OCI-LY7 (cell line): ENCODE data around the gene DDX54. TPM values are rescaled to one million over a fixed set of nuclear protein-coding genes. Genes with fewer than 3 reads are reported as not detected.

Experiments used
- BruUV-seq: library from RNA; stranded (reverse); fragments of 400-500 nt; replicated peaks from 2 replicates; lab custom pipeline; 2021; lab: Mats Ljungman, UMichigan
- CTCF ChIA-PET: fragments of 300-600 bp; sonication (Branson Sonifier 250); formaldehyde crosslinking; loops from one replicate; lab custom pipeline; 2022; ENCODE audit warnings: antibody characterized with exemption; ENCODE audit not compliant: unreplicated experiment; lab: Charles Lee
- POLR2A ChIA-PET: fragments of 300-600 bp; sonication (Branson Sonifier 250); formaldehyde crosslinking; loops from one replicate; lab custom pipeline; 2022; ENCODE audit warnings: antibody characterized with exemption; lab: Charles Lee
- DNase-seq: peaks from one replicate; pipeline ENCODE4 v3.0.0-alpha.2; 2015; ENCODE audit warnings: low spot score
- H2AFZ ChIP-seq: fragments of 200-600 bp; sonication (generic), shearing (Covaris generic); 2 replicates; pipeline ENCODE4 v1.6.1; 2014; ENCODE audit warnings: mild to moderate bottlenecking, antibody characterized with exemption, low read length, moderate library complexity
- H3K27ac ChIP-seq: fragments of 200-600 bp; sonication (generic); 2 replicates; pipeline ENCODE4 v1.5.1; 2014; ENCODE audit warnings: mixed run types, low read depth, mild to moderate bottlenecking, moderate library complexity, low read length, inconsistent platforms; ENCODE audit not compliant: poor library complexity, severe bottlenecking
- H3K36me3 ChIP-seq: fragments of 200-600 bp; sonication (generic); 2 replicates; pipeline ENCODE4 v1.6.1; 2014; ENCODE audit warnings: mild to moderate bottlenecking, antibody characterized with exemption, low read length, moderate library complexity, mixed read lengths; ENCODE audit not compliant: insufficient read depth
- H3K4me1 ChIP-seq: fragments of 200-600 bp; sonication (generic); 2 replicates; pipeline ENCODE4 v1.5.1; 2014; ENCODE audit warnings: mild to moderate bottlenecking, low read length; ENCODE audit not compliant: insufficient read depth, poor library complexity, severe bottlenecking
- H3K4me2 ChIP-seq: fragments of 200-600 bp; sonication (generic); 2 replicates; pipeline ENCODE4 v1.6.1; 2014; ENCODE audit warnings: mild to moderate bottlenecking, low read length
- H3K4me3 ChIP-seq: fragments of 200-600 bp; sonication (generic); 2 replicates; pipeline ENCODE4 v1.5.1; 2014; ENCODE audit warnings: mild to moderate bottlenecking, low read depth, low read length; ENCODE audit not compliant: poor library complexity, severe bottlenecking
- H3K79me2 ChIP-seq: fragments of 200-600 bp; sonication (generic); 2 replicates; pipeline ENCODE4 v1.6.1; 2016; ENCODE audit warnings: low read depth, mild to moderate bottlenecking, low read length, moderate library complexity, mixed read lengths; ENCODE audit not compliant: insufficient read depth
- H3K9me2 ChIP-seq: fragments of 200-600 bp; sonication (generic); 2 replicates; pipeline ENCODE4 v1.6.1; 2016; ENCODE audit warnings: mild to moderate bottlenecking, low read length, mixed read lengths; ENCODE audit not compliant: insufficient read depth
- H3K9me3 ChIP-seq: fragments of 200-600 bp; sonication (generic); 2 replicates; pipeline ENCODE4 v1.6.1; 2014; ENCODE audit warnings: mild to moderate bottlenecking, mixed run types, low read length, mixed read lengths
- H4K20me1 ChIP-seq: fragments of 200-600 bp; sonication (generic); 2 replicates; pipeline ENCODE4 v1.6.1; 2014; ENCODE audit warnings: mild to moderate bottlenecking, antibody characterized with exemption, low read length, moderate library complexity, mixed read lengths; ENCODE audit not compliant: insufficient read depth
- CTCF ChIP-seq: fragments of 200-600 bp; sonication (generic); conservative IDR thresholded peaks from 2 replicates; pipeline ENCODE4 v1.5.1; 2014; ENCODE audit warnings: mild to moderate bottlenecking, antibody characterized with exemption, low read length, moderate library complexity, mixed read lengths
- EZH2phosphoT487 ChIP-seq: fragments of 200-600 bp; sonication (generic); IDR thresholded peaks from 2 replicates; pipeline ENCODE4 v1.6.1; 2018; ENCODE audit warnings: low read depth, borderline replicate concordance, mild to moderate bottlenecking, mixed run types, antibody characterized with exemption, low read length, moderate library complexity, mixed read lengths
- intact Hi-C: fragments of 100-400 bp; cut with micrococcal nuclease; formaldehyde crosslinking; loops from one replicate; pipeline ENCODE4 v1.10.0; 2022; ENCODE audit not compliant: unreplicated experiment
- total RNA-seq, 2 experiments: library from RNA; depleted of rRNA in 1 of 2; stranded (reverse); fragments of >200 nt in 1 of 2; shearing (Covaris generic) in 1 of 2; gene quantifications; 2 replicates each; pipeline ENCODE4 v1.2.3, GENCODE V29; 2014 to 2022

Gene DDX54
- total RNA-seq, 2 experiments from 2014 or later = 87.2 to 145 TPM

GRCh38 chr12:113201187-113202177, 16.2 kb upstream of the DDX54 start:
- BruUV-seq = no TSS peak
- no peaks in the 10 kb centered on the region for H4K20me1 ChIP-seq
- H3K4me3 ChIP-seq = no peak overlapping the region
- ChIA-PET CTCF (no interaction called here), POLR2A (interaction anchor here (1.1 to 13.0 kb wide), 3 partner anchors 10 to 23 kb away, joined by 3 to 183 read pairs (median 10); partner anchors contain the start of gene TPCN1)
- peaks cover 73% of the 10 kb centered on the region for H3K4me1 ChIP-seq
- H3K9me2 ChIP-seq = no peaks in the 10 kb centered on the region
- DNase-seq = no peak
- H3K9me3 ChIP-seq = peaks cover 7% of the 10 kb centered on the region; the same call in 1 of the 2 replicates
- no peak overlapping the region for H2AFZ ChIP-seq
- H3K79me2 ChIP-seq = peaks cover 12% of the 10 kb centered on the region; the same call in 1 of the 2 replicates
- H3K4me2 ChIP-seq = no peak overlapping the region
- intact Hi-C loops = no loop called here
- peak overlapping the region; percentile 37 for H3K27ac ChIP-seq
- H3K36me3 ChIP-seq = peaks cover 67% of the 10 kb centered on the region
- TF ChIP-seq EZH2phosphoT487 = no peak
- TF ChIP-seq CTCF = no peak

- H3K9me3 ChIP-seq = peaks cover 7% of the 10 kb centered on the region; the same call in 1 of the 2 replicates
- H3K4me2 ChIP-seq = no peak overlapping the region
- no peaks in the 10 kb centered on the region for H3K9me2 ChIP-seq
- H3K79me2 ChIP-seq = peaks cover 7% of the 10 kb centered on the region; the same call in 1 of the 2 replicates
- no peak overlapping the region for H3K4me3 ChIP-seq
- TSS peak; percentile 14 for BruUV-seq
- H3K27ac ChIP-seq = peak overlapping the region; percentile 5
- intact Hi-C loops = no loop called here
- H4K20me1 ChIP-seq = no peaks in the 10 kb centered on the region
- H3K36me3 ChIP-seq = peaks cover 69% of the 10 kb centered on the region
- ChIA-PET POLR2A (interaction anchor here (0.9 to 1.9 kb wide), 2 partner anchors 15 to 23 kb away, joined by 4 to 10 read pairs; partner anchors contain the start of genes DDX54 and RITA1), CTCF (interaction anchor here (0.7 to 1.0 kb wide), 2 partner anchors 17 to 225 kb away, joined by 3 to 5 read pairs; no protein-coding TSS in a partner anchor)
- TF ChIP-seq CTCF (no peak), EZH2phosphoT487 (no peak)
- peaks cover 68% of the 10 kb centered on the region for H3K4me1 ChIP-seq
- no peak overlapping the region for H2AFZ ChIP-seq
- no peak for DNase-seq
Measured at GRCh38 chr12:113200021-113200797, 14.9 kb upstream of the DDX54 start.
